HG03103 (cell line): Measurements from ENCODE around the gene OTUD1.

Experiments
- ATAC-seq: cut with Tn5 transposase; IDR thresholded peaks from one replicate; pipeline ENCODE4 v1.9.1; 2021; ENCODE audit warnings: low read depth; ENCODE audit not compliant: unreplicated experiment

The OTUD1 gene

DNA sequence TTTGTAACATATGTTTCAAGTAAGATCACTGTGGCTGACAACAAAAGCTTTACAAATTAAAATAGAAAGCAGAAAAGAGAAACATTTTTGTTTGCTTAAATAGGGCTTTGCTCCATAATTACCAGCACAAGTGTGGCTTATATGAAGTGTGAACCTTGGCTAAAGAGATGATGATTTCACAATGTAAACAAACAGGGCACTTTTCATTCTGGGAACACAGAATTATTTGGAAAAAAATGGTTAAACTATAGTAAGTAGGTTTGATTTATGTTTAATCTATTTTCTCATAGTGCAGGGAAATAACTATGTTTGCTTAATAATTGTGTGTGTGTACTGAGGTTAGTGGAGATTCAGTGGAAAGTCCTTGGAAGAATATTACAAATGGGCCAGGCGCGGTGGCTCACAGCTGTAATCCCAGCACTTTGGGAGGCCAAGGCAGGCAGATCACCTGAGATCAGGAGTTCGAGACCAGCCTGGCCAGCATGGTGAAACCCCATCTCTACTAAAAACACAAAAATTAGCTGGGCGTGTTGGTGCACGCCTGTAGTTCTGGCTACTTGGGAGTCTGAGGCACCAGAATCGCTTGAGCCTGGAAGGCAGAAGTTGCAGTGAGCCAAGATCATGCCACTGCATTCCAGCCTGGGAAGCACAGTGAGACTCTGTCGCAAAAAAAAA lies 19.1 kb upstream of the OTUD1 start:
- ATAC-seq = no peak

DNA sequence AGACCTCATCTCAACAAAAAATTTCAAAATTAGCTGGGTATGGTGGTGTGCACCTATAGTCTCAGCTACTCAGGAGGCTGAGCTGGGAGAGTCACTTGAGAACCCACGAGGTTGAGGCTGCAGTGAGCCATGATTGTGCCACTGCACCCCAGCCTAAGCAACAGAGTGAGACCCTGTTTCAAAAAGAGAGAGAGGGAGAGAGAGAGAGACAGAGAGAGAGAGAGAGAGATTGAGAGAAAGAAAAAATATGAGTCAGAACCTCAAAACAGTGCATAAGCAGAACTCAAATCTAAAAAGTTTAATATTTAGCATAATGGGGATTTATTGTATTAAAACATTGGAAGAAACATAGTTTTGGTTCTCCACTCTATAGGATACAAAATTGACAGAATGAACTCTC lies 17.5 kb upstream of the OTUD1 start:
- ATAC-seq = no peak

DNA sequence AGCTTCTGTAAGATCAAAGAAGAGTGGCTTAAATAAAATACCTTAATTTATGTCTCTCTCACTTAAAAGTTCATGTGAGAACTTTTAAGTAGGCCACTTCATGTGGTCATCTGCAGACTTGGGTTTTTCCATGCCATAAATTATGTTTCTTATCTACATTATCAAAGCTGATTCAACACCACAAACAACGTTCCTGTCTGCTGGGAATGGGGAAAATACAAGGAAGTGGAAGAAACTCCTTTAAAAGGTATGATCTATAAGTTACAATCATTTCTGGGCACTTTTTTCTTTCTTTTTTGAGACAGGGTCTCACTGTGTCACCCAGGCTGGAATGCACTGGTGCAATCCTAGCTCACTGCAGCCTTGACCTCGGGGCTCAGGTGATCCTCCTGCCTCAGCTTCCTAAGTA lies 16.9 kb upstream of the OTUD1 start:
- ATAC-seq = no peak

DNA sequence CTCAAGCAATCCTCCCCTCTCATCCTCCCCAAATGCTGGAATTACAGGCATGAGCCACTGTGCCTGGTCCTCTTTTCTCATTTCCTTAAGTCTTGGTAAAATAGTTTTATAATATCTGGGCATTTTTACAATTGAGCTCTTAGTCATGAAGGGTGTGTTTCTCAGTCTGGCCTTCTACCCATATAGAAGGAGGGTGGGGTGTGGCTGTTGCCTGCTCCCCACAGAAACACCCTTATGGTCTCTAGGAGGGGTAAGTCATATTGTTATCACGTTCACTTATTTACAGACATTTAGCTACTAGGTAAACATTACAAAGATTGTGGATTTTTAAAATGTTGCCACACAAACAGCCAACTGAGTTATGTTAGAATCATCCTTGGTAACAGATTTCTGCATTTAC lies 6.7 kb upstream of the OTUD1 start:
- no peak for ATAC-seq

DNA sequence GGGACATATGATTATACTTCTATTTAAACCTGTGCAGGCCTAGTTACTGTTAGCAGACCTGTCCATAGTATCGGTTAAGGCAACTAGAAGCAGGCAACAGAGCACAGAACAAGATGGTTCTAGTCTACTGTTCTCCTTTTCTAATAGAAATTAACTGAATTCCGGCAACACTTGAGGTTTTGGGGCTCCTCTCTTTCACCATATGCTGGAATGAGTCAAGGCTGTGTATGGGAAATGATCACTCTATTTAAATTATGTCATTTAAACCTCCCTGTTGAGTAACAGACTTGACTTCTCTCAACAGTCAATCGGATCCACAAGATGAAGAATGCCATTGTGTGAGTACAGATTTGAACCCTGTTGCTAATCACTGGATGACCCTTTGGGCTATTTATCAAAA lies 6.2 kb upstream of the OTUD1 start:
- no peak for ATAC-seq

DNA sequence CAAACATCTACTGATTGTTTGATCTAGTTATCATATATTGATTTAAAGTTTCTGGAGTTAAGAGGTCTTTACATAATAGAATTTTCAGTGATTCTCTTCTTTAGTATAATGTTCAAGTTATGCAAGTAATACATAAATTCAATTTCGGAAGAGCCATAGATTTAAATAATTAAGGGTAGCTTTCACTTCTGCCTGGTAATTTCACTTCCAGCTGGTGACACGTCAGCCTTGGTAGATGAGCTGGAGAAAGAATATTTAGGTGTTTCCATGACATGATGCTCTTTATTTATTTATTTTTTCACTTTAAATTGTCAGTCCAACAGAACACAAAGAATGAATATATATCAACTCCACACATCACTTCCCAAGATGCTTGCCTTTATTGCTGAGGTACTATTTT lies 5.2 kb upstream of the OTUD1 start:
- no peak for ATAC-seq

DNA sequence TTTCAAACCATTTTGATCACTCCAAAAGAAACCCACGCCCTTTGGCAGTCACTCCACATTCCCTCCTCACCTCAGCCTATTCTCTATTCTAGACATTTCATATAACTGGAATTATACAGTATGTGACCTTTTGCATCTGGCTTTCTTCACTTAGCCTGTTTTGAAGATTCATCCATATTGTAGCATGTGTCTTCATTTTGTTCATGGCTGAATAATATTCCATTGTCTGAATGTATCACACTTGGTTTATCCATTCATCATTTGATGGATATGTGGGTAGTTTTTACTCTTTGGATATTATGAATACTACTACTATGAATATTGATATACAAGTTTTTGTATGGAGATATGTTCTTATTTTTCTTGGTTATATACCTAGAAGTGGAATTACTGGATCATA lies 3.5 kb upstream of the OTUD1 start:
- ATAC-seq = no peak

DNA sequence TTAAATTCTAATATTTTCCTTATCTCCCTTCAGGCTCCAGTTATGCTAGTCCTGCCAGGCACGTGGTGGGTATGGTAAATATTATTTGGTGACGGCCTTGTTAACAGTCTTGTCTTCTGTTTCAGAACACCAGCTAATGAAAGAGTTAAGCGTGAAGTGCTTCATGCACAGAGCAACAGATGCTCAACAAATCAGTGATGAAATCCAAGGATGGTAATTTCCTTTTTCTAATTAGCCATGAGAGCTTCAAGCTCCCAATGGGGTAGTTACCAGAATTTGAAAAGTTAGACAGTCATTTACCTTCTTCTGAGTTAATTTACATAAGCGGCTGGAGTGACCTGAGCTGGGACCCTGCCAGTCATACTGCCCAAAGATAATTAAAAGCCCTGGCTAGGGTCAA lies 1.9 kb upstream of the OTUD1 start:
- no peak for ATAC-seq

DNA sequence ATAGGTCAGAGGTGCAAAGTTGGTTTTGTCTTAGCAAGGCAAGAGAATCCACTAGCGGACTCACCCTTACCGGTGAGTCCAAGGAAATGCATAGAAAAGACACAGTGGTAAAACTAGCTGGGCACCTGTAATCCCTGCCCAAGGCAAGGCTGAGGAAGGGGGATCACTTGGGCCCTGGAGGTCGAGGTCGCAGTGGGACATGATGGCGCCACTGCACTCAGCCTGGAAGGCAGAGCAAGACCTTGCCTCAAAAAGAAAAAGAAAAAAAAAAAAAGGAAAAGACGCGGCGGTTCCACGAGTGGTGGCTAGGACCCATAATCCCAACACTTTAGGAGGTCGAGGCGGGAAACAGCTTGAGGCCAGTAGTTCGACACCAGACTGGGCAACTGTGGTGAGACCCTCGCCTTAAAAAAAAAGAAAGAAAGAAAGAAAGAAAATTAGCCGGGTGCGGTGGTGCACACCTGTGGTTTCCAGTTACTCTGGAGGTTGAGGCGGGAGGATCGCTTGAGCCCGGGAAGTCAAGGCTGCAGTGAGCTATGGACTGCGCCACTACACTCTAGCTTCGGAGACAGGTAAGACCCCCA lies 820 bp upstream of the OTUD1 start:
- no peak for ATAC-seq

DNA sequence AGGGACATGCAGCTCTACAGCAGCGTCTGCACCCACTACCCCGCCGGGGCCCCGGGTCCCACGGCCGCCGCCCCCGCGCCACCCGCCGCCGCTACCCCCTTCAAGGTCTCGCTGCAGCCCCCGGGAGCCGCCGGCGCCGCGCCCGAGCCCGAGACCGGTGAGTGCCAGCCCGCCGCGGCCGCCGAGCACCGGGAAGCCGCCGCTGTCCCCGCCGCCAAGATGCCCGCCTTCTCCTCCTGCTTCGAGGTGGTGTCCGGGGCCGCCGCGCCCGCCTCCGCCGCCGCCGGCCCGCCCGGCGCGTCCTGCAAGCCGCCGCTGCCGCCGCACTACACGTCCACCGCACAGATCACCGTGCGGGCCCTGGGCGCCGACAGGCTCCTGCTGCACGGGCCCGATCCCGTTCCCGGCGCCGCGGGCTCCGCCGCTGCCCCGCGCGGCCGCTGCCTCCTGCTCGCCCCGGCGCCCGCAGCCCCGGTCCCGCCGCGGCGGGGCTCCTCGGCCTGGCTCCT lies 631 bp downstream of the OTUD1 start:
- peak; percentile 3 for ATAC-seq

DNA sequence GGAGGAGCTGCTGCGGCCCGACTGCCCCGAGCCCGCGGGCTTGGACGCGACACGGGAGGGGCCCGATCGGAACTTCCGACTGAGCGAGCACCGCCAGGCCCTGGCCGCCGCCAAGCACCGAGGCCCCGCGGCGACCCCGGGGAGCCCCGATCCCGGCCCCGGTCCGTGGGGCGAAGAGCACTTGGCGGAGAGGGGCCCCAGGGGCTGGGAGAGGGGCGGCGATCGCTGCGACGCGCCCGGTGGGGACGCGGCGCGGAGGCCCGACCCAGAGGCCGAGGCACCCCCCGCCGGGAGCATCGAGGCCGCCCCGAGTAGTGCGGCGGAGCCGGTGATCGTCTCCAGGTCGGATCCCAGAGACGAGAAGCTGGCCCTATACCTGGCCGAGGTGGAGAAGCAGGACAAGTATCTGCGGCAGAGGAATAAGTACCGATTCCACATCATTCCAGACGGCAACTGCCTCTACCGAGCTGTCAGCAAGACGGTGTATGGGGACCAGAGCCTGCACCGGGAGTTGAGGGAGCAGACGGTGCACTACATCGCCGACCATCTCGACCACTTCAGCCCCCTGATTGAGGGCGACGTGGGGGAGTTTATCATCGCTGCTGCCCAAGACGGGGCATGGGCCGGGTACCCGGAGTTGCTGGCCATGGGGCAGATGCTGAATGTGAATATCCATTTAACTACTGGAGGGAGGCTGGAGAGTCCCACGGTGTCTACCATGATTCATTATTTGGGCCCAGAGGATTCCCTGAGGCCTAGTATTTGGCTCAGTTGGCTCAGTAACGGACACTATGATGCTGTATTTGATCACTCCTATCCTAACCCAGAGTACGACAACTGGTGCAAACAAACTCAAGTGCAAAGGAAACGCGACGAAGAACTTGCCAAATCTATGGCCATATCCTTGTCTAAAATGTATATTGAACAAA lies 1.4 kb downstream of the OTUD1 start:
- peak; percentile 10 for ATAC-seq

DNA sequence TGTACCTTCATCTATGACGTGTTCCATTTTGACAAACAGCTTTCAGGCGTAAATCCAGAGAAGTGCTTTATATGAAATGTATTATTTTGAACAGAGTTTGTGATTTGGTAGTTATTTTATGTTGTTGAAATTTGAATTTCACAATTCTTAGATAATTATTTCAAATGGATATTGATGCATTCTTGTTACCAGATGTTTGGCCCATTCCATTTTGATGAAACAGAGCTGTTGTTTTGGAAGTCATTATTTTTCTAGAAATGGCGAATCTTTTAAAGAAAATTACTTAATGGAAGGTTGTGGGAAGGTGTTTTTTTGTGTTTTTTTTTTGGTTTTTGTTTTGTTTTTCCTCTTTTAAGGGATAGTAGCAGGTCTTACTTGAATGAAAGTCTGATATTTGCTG lies 2.4 kb downstream of the OTUD1 start:
- ATAC-seq = no peak

DNA sequence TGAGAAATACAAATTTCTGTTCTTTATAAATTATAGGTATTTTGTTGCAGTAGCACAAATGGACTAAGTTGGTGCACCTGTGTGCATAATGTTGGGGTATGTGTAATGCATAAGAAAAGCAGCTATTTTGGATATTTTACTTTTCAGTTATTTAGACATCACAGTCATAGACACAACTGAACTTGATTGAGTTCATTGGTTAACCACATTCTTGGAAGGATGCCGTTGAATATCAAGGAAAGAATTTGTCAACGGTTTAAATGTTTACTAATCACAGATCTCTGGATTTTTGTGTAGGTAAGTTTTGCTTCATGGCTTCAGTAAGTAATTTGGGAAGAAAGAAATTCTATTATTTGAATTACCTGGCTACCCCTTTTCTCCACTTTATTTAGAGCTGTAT lies 4.1 kb downstream of the OTUD1 start:
- ATAC-seq = no peak

DNA sequence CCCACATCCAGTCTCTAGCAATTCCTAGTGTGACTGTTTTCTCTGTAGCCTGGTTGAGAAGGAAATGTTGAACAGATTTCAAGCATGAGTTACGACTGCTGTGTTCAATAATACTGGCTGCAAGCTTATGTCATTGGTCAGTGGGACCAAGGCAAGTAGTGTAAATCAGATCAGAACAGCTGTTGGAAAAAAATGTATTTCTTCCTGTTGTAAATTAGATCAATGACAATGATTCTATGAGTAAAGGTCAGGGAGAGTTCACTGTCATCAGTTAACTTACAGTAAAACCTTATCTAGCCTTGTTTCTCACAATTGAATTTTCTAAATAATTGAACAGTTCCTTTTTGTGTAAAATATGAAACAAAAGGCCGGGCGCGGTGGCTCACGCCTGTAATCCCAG lies 6.7 kb downstream of the OTUD1 start:
- ATAC-seq = no peak

DNA sequence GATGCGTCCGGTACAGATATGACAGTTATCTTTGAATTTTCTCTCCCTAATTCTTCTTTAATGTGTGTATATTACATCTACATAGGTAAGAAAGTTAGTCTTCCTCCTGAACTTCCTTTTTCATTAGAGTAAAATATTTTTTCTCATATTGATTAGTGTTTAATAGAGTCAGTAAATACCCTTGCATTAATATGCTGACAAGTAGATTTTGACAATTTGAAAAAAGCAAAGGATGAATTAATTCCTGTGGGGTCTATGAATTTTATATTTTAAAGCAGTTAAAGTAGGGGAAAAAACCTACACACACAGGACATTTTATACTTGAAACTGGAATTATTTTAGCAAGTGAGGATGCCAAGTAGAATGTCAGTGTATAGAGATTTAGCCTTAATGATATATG lies 9.4 kb downstream of the OTUD1 start:
- ATAC-seq = no peak

DNA sequence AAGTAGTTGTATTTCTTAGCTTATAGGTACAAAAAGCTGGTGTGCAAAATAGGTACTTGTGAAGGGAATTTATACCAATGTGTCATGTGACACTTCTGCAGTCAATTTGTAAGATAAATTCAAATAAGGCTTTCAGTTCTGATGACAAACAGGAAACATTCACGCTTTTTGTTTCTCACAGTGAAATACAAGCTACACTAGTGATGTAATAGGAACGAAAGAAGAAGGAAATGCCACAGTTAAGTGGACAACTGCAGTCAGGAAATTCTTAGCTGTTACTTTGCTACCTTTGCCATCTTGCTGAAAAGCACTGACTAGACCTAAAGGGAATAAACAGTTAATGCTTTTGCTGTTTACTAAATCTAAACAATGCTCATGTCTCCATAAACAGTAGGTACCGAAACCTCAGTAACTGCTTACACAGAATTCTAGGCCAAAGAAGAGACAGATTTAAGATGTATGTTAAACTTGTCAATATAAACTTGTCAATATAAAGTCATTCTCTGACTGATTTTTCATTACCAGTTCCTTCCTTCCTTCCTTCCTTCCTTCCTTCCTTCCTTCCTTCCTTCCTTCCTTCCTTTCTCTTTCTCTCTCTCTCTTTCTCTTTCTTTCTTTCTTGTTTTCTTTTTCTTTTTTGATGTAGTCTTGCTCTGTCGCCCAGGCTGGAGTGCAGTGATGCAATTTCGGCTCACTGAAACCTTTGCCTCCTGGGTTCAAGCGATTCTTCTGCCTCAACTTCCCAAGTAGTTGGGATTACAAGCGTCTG lies 10.1 kb downstream of the OTUD1 start:
- ATAC-seq = peak; percentile 84

DNA sequence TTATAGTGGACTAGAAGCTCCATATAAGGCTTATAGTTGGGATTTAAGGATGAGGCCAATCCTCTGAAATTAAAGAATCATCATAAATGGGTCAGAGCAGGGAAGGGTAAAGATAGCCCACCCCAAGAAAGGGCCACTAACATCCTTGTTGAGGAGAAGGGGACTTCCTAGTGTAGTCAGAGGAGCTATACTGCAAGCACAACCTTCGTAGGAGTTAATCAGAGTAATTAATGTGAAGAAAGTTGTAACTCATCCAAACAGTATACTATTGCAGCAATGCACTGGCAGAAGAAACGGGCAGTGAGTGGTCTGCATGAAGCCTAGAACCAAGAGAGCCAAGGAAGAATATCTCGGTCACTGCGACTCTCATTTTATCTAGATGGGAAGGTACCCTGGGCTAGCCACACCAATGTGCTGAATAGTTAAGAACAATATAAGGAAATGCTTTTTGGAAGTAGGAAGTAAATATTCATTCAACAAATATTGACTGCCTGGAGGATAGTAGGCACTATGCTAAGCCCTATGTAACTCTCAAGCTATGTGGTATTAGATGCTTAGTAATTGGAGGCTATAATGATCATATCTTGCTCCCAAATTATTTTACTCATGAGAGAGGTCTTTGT lies 13.3 kb downstream of the OTUD1 start:
- no peak for ATAC-seq

DNA sequence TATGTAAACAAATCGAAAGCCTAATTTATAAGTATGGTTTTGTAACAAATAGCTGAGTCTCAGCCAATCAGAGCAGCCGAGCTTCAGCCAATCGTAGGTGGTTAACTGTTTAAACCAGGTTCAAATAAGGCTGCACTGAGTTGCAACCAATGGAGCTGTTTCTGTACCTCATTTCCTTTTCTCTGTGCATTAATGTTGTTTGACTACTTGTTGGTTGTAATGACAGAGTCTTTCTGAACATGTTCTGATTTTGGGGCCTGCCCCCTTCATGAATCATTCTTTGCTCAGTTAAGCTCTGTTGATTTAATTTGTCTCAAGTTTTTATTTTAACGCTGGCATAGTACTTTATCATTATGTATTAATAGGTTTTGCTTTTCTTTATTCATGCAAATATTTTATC lies 14.6 kb downstream of the OTUD1 start:
- ATAC-seq = no peak

DNA sequence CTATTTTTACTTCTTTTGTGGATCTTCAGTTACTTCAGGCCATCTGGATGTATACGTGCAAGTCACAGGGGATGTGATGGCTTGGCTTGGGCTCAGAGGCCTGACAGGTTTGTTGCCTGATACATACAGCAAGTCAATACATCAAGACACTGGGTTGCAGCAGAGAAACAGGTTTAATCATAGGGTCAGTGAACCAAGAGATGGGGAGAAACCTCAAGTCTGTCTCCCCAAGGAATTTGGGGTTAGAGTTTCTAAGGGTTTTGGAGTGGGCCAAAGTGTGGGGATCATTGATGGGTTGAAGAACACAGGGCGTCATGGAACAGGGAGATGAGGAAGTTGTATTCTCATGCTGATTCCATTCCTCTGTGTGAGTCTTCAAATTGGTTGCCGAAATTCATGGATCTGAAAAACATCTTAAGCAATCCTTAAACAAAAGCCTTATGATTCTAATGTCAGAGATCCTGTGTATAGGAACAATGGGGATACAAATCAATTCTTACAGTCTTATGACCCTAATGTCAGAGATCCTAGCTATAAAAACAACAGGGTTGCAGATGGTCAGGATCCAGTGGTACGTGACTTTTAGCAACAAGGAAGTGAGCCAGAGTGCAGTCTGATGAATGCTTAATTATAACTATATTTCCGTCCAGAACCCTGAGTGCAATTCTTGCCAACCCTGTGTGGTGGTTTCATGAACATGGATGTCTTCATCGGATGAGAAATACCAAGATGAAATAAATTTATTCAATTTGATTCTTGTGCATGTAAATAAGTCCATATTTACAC lies 18.9 kb downstream of the OTUD1 start:
- ATAC-seq = no peak
